GM12874 (cell line): ENCODE results near the gene PABPC1L.

Source experiments
- CTCF ChIP-seq: IDR thresholded peaks from 2 replicates; pipeline ENCODE4 v1.5.1; 2011; ENCODE audit warnings: low read depth, mild to moderate bottlenecking, control low read depth, low read length, moderate library complexity; ENCODE audit not compliant: insufficient read depth

The PABPC1L gene

DNA sequence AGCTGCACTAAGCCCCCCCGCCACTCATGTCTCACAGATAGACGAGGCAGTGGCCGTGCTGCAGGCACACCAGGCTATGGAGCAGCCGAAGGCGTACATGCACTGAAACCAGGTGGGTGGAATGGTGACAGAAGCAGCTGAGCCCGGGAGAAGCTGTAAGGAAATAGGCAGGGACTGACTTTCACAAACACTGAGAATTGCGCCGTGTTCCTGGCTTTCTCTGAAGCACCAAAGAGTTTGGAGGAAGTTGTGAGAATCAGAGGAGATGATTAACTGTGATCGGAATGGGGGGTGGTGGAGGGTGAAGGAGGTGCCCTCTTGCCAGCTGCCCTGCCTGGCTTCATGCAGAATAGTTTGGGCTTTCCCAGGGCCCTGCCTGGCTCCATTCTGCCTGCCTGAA, 28.8 kb downstream of the PABPC1L start:
- TF ChIP-seq CTCF, result no peak

GRCh38 chr20:44941120-44941691, 31.3 kb downstream of the PABPC1L start:
- TF ChIP-seq CTCF, result no peak

GRCh38 chr20:44942264-44942973, 32.6 kb downstream of the PABPC1L start:
- TF ChIP-seq CTCF, result no peak

- no peak for TF ChIP-seq CTCF
These were observed 34.0 kb downstream of the PABPC1L start for GRCh38 chr20:44943828-44944227.

- no peak for TF ChIP-seq CTCF
These were observed 35.4 kb downstream of the PABPC1L start for GRCh38 chr20:44945261-44945660.

DNA sequence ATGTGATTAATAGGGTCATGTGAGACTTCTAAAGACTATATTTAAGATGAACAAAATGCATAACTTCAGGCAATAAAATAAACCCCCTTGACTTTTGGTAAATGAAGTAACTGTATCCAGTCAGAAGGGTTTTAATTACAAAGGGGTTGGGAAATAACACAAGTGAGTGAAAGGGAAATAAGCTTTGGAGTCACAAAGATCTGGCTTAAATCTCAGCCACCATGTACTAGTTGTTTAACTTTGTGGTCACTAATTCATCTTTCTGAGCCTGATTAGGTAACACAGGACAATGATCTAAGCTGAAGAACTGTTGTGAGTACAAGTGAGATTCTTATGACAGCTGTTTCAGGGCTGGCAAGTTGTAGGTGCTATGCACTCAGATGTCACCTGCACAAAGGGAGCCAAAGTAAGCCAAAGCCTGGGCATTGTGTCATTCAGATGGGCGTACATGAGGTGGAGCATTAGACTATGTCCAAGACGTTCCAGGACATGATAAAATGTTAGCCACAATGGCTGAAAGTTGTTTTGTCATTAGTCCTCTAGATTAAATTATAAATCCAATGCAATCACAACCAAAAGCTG, 36.5 kb downstream of the PABPC1L start:
- TF ChIP-seq CTCF, result no peak

DNA sequence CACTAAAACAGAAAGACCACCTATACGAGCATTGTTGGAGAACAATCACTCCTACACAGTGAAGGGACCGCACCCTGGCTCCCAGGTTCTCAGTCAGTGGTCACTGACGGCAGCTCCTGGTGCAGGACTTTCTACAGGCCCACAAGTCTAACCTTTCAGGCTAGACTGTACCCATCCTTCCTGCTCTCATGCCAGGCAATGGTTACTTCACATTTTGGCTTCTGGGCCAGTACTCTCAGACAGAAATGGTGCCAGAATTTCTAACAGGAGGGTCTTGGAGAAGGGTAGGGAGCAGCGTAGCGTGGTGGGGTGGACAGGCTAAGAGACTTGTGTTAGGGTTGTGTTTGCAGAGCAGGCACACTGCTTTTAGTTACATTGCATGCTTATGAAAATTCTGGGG, 38.2 kb downstream of the PABPC1L start:
- no peak for TF ChIP-seq CTCF
